PC-3 (cell line): Measurements from ENCODE around the gene CFAP46. TPM values are rescaled to one million over a fixed set of nuclear protein-coding genes. Genes with fewer than 3 reads are reported as not detected.

Experiments used
- ATAC-seq: fragments of 200-7000 bp; cut with Tn5 transposase; 2 replicates; pipeline ENCODE4 v1.9.1; 2020; ENCODE audit warnings: mild to moderate bottlenecking, moderate library complexity
- BruUV-seq: library from RNA; stranded (reverse); fragments of 400-500 nt; replicated peaks from 2 replicates; lab custom pipeline; 2021; lab: Mats Ljungman, UMichigan
- CTCF ChIA-PET: fragments of 300-600 bp; sonication (Branson Sonifier 250); formaldehyde crosslinking; loops from one replicate; lab custom pipeline; 2022; ENCODE audit warnings: antibody characterized with exemption; lab: Charles Lee
- POLR2A ChIA-PET: fragments of 300-600 bp; sonication (Branson Sonifier 250); formaldehyde crosslinking; loops from one replicate; lab custom pipeline; 2022; ENCODE audit warnings: antibody characterized with exemption; ENCODE audit not compliant: unreplicated experiment; lab: Charles Lee
- DNase-seq: peaks from one replicate; pipeline ENCODE4 v3.0.0-alpha.2; 2015
- H2AFZ ChIP-seq: fragments of 300-600 bp; sonication (generic); 2 replicates; pipeline ENCODE4 v1.6.0; 2016; ENCODE audit warnings: antibody characterized with exemption, low read length
- H3F3A ChIP-seq: fragments of 300-600 bp; sonication (generic); one replicate; pipeline ENCODE4 v1.6.0; 2017; ENCODE audit warnings: antibody characterized with exemption, low read length, control low read depth, mild to moderate bottlenecking; ENCODE audit not compliant: unreplicated experiment
- H3K27ac ChIP-seq: fragments of 300-600 bp; sonication (generic); 2 replicates; pipeline ENCODE4 v1.5.1; 2016; ENCODE audit warnings: mild to moderate bottlenecking, low read length
- H3K27me3 ChIP-seq: fragments of 300-600 bp; sonication (generic); 2 replicates; pipeline ENCODE4 v1.6.1; 2016; ENCODE audit warnings: low read length, mixed read lengths
- H3K36me3 ChIP-seq: fragments of 300-600 bp; sonication (generic); 2 replicates; pipeline ENCODE4 v1.6.1; 2016; ENCODE audit warnings: low read depth, mixed run types, low read length, mixed read lengths
- H3K4me1 ChIP-seq: fragments of 300-600 bp; sonication (generic); 2 replicates; pipeline ENCODE4 v1.5.1; 2016; ENCODE audit warnings: low read length; ENCODE audit not compliant: insufficient read depth
- H3K4me2 ChIP-seq: fragments of 300-600 bp; sonication (generic); 2 replicates; pipeline ENCODE4 v1.6.0; 2016; ENCODE audit warnings: low read length
- H3K4me3 ChIP-seq: fragments of 300-600 bp; sonication (generic); 2 replicates; pipeline ENCODE4 v1.5.1; 2016; ENCODE audit warnings: mild to moderate bottlenecking, low read length, mixed read lengths
- H3K79me2 ChIP-seq: fragments of 300-600 bp; sonication (generic); 2 replicates; pipeline ENCODE4 v1.6.1; 2017; ENCODE audit warnings: low read length, mixed read lengths
- H3K9ac ChIP-seq: fragments of 300-600 bp; sonication (generic); 2 replicates; pipeline ENCODE4 v1.6.0; 2016; ENCODE audit warnings: mild to moderate bottlenecking, low read length
- H3K9me2 ChIP-seq: fragments of 300-600 bp; sonication (generic); replicated peaks from 2 replicates; pipeline ENCODE4 v1.6.1; 2016; ENCODE audit warnings: mixed run types, low read length, mixed read lengths
- H3K9me3 ChIP-seq: fragments of 300-600 bp; sonication (generic); 2 replicates; pipeline ENCODE4 v1.6.1; 2016; ENCODE audit warnings: low read length, mixed read lengths
- H4K20me1 ChIP-seq: fragments of 300-600 bp; sonication (generic); 2 replicates; pipeline ENCODE4 v1.6.1; 2016; ENCODE audit warnings: low read length, mixed read lengths
- CTCF ChIP-seq: fragments of 300-600 bp; sonication (generic); conservative IDR thresholded peaks from 2 replicates; pipeline ENCODE4 v1.5.1; 2017; ENCODE audit warnings: antibody characterized with exemption, low read depth, mild to moderate bottlenecking, low read length
- EZH2 ChIP-seq: fragments of 300-600 bp; sonication (generic); IDR thresholded peaks from one replicate; pipeline ENCODE4 v1.6.1; 2017; ENCODE audit warnings: antibody characterized with exemption, mild to moderate bottlenecking, low read length; ENCODE audit not compliant: unreplicated experiment
- EZH2phosphoT487 ChIP-seq: fragments of 300-600 bp; sonication (generic); IDR thresholded peaks from 2 replicates; pipeline ENCODE4 v1.6.1; 2018; ENCODE audit warnings: mild to moderate bottlenecking, antibody characterized with exemption, low read length, borderline replicate concordance
- intact Hi-C: fragments of 100-400 bp; cut with micrococcal nuclease; formaldehyde crosslinking; loops from 2 replicates; pipeline ENCODE4 v1.9.0; 2023
- total RNA-seq: library from RNA; depleted of rRNA; stranded (reverse); fragments of >200 nt; gene quantifications from 2 replicates; pipeline ENCODE4 v1.2.3, GENCODE V29; 2014

Gene CFAP46
- total RNA-seq, 1 experiment from 2014 or later, result 0.04 TPM

- Histone ChIP-seq H2AFZ (no peak overlapping the region), H3K27ac (no peak overlapping the region), H3K36me3 (no peaks in the 10 kb centered on the region), H3K4me2 (no peak overlapping the region), H3K9ac (no peak overlapping the region), H3F3A (no peaks in the 10 kb centered on the region), H3K79me2 (no peaks in the 10 kb centered on the region), H3K9me3 (no peaks in the 10 kb centered on the region), H3K4me3 (no peak overlapping the region), H3K4me1 (no peaks in the 10 kb centered on the region), H3K27me3 (peaks cover 18% of the 10 kb centered on the region; the same call in 1 of the 2 replicates), H4K20me1 (no peaks in the 10 kb centered on the region), H3K9me2 (no peaks in the 10 kb centered on the region)
- intact Hi-C loops, result no loop called here
- BruUV-seq, result no TSS peak
- no peak for TF ChIP-seq EZH2phosphoT487
- no peak for TF ChIP-seq CTCF
- no peak for TF ChIP-seq EZH2
- ATAC-seq (no peak), DNase-seq (no peak)
- ChIA-PET CTCF (no interaction called here), POLR2A (no interaction called here)
Observed at GRCh38 chr10:132925614-132926013, 16.8 kb downstream of the CFAP46 start.

- no peak overlapping the region for H3K9ac ChIP-seq
- no peak for ATAC-seq
- H3K36me3 ChIP-seq, result no peaks in the 10 kb centered on the region
- no peaks in the 10 kb centered on the region for H4K20me1 ChIP-seq
- no peak overlapping the region for H3K27ac ChIP-seq
- no peak for DNase-seq
- peaks cover 18% of the 10 kb centered on the region; the same call in 1 of the 2 replicates for H3K27me3 ChIP-seq
- BruUV-seq, result no TSS peak
- no peak overlapping the region for H3K4me3 ChIP-seq
- H3K4me2 ChIP-seq, result no peak overlapping the region
- no peaks in the 10 kb centered on the region for H3F3A ChIP-seq
- ChIA-PET POLR2A (no interaction called here), CTCF (no interaction called here)
- no peaks in the 10 kb centered on the region for H3K9me2 ChIP-seq
- H3K9me3 ChIP-seq, result no peaks in the 10 kb centered on the region
- TF ChIP-seq EZH2, result no peak
- TF ChIP-seq CTCF, result no peak
- TF ChIP-seq EZH2phosphoT487, result no peak
- intact Hi-C loops, result no loop called here
- H3K79me2 ChIP-seq, result no peaks in the 10 kb centered on the region
- H2AFZ ChIP-seq, result no peak overlapping the region
- no peaks in the 10 kb centered on the region for H3K4me1 ChIP-seq
Observed at GRCh38 chr10:132925071-132925561, 17.3 kb downstream of the CFAP46 start.

GRCh38 chr10:132924046-132924952, 18.1 kb downstream of the CFAP46 start:
- CTCF ChIA-PET, result no interaction called here
- POLR2A ChIA-PET, result no interaction called here

More at GRCh38 chr10:132924046-132924952, 18.1 kb downstream of the CFAP46 start:
- DNase-seq, result no peak
- intact Hi-C loops, result no loop called here
- H3K4me3 ChIP-seq, result no peak overlapping the region
- TF ChIP-seq EZH2phosphoT487 (no peak), EZH2 (no peak), CTCF (no peak)
- BruUV-seq, result no TSS peak
- no peaks in the 10 kb centered on the region for H4K20me1 ChIP-seq
- no peaks in the 10 kb centered on the region for H3F3A ChIP-seq
- no peaks in the 10 kb centered on the region for H3K36me3 ChIP-seq
- no peak for ATAC-seq
- no peak overlapping the region for H3K27ac ChIP-seq
- no peaks in the 10 kb centered on the region for H3K9me3 ChIP-seq
- H3K79me2 ChIP-seq, result no peaks in the 10 kb centered on the region
- H2AFZ ChIP-seq, result no peak overlapping the region
- H3K9me2 ChIP-seq, result no peaks in the 10 kb centered on the region
- no peaks in the 10 kb centered on the region for H3K4me1 ChIP-seq
- H3K9ac ChIP-seq, result no peak overlapping the region
- peaks cover 18% of the 10 kb centered on the region; the same call in 1 of the 2 replicates for H3K27me3 ChIP-seq
- H3K4me2 ChIP-seq, result no peak overlapping the region
